HG02571 (cell line): ENCODE results near the gene B4GALT5.
"Not testable (repeated sequence)": the region's sequence is repeated elsewhere in the genome, so short reads cannot be mapped to it uniquely, and the experiment has no call there.

Experiments used
- ATAC-seq: cut with Tn5 transposase; IDR thresholded peaks from one replicate; pipeline ENCODE4 v1.9.1; 2021; ENCODE audit warnings: mild to moderate bottlenecking, moderate library complexity; ENCODE audit not compliant: unreplicated experiment

B4GALT5 gene

GRCh38 chr20:49682278-49682677, 31.4 kb downstream of the B4GALT5 start:
- no peak for ATAC-seq

DNA sequence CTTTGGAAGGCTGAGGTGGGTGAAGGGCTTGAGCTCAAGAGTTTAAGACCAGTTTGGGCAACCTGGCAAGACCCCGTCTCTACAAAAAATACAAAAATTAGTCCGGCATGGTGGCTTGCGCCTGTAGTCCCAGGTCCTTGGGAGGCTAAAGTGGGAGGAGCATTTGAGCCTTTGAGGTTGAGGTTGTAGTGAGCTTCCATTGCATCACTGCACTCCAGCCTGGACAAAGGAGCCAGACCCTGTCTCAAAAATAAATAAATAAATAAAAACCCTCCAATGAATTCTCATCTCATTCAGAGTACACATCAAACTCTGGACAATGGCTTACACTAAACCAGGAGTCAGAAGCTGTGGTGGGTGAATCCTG, 31.8 kb downstream of the B4GALT5 start:
- ATAC-seq = no peak

DNA sequence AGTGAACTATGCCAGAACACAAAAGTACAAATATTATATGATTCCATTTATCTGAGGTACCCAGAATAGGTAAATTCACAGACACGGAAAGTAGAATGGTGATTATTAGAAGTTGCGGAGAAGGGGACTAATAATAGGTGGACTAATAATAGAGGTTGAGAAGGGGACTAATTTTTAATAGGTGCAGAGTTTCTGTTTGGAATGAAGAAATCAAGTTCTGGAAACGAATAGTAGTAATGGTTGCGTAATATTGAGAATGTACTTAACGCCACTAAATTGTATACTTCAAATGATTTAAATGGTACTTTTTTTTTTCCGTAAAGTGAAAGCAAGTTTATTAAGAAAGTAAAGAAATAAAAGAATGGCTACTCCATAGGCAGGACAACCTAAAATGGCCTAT, 33.2 kb downstream of the B4GALT5 start:
- no peak for ATAC-seq

DNA sequence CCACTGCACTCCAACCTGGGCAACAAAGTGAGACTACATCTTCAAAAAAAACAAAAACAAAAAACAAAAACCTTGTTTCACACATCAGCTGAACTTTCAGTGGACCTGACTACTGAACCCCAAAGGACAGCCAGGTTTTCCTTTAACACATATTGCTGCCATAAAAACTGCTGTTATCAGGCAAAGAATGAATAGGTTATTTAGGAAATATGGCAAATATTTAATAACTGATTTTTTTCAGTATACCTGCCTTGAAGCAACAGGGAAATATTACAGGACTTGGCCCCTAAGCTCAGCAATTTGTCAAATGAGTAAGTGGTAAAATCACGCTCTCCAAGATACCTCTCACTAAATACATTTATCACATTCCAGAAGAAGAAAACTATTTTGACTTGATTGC, 34.0 kb downstream of the B4GALT5 start:
- ATAC-seq = no peak

GRCh38 chr20:49677777-49678758, 35.6 kb downstream of the B4GALT5 start:
- ATAC-seq = no peak

DNA sequence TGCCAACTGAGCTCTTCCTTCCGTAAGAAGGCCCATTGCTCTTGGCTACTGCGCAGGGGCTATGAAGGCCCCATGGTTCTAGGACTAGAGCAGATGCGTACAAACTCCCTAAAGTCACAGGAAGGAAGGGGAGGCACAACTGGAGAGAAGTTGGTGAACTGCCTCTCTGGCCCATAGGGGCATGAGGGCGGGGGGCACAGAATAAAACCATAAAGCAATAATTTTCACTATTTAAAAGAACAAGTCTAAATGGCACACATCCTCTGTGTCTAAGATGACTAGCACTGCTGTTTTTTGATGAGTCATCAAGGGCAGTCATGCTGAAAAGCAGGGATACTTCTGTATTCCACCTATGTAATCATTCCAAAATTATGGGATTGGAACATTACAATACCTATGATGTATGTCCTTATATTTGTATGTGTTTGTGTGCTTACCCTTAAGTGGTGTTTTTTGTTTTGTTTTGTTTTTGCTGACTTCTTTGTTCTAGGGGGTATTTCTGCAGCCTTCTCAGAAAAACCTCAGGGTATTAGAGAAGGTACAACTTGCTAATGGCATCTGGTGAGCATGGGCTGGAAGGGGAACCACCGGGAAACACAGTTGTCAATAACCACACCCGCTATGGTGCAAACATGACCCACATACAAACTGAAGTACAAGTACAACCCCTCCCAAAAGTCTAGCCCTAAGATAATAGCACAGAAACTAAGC, 36.9 kb downstream of the B4GALT5 start:
- peak; percentile 49 for ATAC-seq

DNA sequence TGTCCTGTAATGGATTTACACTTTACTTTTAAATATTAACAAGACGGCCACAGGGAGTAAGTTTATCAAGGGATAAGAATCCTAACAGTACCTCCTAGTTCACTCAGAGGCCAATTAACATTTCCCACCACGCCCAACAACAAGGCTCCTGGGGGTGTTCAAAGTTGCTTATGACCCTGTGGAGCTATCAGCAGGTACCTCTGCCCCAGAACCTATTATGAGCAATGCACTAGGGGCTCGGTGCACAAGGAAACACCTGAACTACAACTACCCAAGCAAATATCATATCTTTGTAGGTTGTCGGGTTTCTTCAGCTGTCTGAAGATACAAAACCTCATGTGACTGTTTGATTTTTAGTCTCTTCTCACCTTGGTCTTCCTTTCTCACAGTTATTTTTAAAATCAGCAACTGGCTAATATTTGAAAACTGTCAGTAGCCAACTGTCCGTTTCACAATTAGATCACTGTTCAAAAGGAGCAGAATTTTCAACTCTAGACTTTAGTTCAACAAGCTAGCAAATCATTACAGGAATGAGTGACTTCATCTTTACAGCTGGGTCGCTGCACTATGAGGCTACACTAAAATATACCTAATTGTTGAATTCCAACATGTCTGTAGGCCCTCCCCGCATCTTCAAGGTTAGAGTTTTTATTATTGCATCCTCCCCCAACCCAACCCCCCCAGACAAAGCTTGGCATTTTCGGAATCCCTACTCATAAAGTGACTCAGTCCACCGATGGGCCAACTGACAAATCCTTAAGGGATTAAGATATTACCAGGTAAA, 38.1 kb downstream of the B4GALT5 start:
- ATAC-seq = peak; percentile 36

- ATAC-seq = no peak
Measured at GRCh38 chr20:49674383-49675352, 39.0 kb downstream of the B4GALT5 start.

DNA sequence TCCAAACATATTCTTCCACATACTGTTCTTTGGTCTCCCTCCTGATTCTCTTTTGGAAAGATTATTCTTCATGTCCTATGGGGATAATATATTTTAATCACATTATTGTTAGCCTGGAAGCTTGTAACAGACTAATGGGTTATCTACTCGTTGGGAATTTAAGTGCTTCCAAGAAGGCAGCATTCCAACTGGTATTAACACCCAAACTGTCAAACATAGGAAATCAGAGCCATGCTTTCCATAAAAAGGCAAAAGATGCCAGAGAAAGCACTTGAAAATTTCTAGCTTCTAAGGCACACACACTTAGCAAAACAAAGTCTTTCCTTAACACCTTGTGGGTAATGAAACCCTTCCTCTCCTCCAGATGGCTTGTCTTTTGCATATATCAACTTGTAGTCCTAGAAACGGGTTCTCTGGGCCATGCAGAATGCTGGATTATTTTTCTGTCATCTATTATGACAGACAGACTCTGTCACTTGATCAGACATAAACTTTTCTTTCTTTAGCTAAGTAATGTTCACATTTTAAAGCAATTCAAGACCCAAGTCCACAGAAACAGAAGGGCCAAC, 41.5 kb downstream of the B4GALT5 start:
- ATAC-seq = no peak

DNA sequence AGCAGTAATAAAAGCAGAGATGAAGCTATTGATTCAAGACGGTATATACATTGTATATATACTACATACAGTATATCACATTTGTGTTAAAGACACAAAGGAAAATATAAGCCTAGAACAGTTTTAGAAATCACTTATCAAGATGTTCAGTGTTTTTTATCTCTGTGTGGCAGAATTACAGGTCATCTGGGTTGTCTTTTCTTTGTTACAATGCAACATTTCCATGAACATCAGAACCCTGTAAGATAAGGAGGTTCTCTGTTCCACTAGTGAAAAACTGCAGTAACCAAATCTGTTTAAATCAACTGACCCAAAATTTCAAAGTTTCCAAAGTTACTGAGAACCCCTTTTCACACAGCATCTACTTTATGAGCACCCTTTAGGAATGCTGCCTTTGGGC, 42.2 kb downstream of the B4GALT5 start:
- no peak for ATAC-seq

- ATAC-seq = peak; percentile 62
Measured at GRCh38 chr20:49669601-49670189, 44.0 kb downstream of the B4GALT5 start.

DNA sequence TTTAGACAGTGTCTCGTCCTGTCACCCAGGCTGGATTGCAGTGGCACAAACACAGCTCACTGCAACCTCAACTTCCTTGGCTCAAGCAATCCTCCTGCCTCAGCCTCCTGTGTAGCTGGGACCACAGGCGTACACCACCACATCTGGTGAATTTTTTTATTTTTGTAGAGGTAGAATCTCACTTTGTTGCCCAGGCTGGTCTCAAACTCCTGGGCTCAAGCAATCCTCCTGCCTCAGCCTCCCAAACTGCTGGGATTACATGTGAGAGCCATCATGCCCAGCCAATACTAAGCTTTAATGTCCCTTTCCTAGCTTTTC, 44.8 kb downstream of the B4GALT5 start:
- ATAC-seq = not testable (repeated sequence)

DNA sequence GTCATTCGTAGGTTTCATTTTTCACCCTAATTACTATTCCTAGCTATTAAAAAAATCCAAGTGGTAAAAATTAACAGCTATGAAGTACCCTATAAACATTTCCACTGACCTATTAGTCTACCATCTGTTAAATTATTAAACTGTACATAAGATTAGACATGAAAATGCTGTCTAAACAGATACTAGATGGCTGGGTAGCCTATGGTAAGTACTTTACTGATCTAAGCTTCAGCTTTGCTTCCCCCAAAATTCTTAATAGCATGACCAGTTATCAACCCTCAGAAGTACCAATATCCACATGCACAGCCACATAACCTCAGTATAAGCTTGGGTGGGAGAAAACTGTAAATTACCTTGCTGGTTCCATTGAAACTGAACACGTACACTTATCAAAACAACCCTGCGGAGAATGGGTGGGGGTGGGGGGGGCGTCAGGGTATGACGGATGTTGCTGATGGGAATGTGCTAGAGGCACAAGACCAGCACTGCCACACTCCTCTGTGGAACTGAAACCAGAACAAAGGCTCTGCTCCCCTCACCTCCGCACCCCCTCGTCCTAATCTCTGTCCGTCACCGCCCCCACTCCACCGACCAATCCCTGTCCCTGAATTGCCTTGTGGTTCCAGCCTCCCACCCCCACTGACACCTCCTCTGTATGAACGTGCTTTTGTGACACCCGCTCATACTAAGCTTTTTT, 45.3 kb downstream of the B4GALT5 start:
- peak; percentile 64 for ATAC-seq

GRCh38 chr20:49666911-49667310, 46.8 kb downstream of the B4GALT5 start:
- ATAC-seq = no peak

GRCh38 chr20:49665796-49666195, 47.9 kb downstream of the B4GALT5 start:
- ATAC-seq = no peak

DNA sequence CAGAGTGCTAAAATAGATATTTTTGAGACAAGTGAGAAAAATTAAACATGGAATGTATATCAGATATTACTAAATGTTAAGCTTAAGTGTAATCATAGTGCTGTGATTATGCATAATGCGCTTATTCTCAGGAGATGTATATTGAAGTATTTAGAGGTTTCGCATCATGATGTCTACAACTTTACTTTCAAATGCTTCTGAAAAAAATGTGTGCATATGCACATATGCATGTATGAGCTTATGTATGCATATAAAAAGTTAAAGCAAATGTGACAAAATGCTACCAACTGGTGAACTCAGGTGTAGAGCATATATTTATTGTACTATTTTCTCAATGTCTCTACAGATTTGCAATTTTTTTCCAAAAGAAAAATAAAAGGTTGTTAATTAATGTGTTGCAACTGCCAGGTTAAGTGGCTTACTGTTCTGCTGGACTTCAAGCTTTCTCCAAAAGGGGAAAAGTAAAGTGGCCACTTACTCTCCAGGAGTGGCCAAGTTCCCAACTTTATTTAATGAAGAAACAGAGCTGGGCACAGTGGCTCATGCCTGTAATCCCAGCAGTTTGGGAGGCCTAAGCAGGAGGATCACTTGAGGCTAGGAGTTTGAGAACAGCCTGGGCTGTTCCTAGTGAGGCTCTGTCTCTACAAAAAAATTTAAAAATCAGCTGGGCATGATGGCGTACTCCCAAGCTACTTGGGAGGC, 48.9 kb downstream of the B4GALT5 start:
- ATAC-seq = no peak

GRCh38 chr20:49663112-49663511, 50.6 kb downstream of the B4GALT5 start:
- no peak for ATAC-seq

DNA sequence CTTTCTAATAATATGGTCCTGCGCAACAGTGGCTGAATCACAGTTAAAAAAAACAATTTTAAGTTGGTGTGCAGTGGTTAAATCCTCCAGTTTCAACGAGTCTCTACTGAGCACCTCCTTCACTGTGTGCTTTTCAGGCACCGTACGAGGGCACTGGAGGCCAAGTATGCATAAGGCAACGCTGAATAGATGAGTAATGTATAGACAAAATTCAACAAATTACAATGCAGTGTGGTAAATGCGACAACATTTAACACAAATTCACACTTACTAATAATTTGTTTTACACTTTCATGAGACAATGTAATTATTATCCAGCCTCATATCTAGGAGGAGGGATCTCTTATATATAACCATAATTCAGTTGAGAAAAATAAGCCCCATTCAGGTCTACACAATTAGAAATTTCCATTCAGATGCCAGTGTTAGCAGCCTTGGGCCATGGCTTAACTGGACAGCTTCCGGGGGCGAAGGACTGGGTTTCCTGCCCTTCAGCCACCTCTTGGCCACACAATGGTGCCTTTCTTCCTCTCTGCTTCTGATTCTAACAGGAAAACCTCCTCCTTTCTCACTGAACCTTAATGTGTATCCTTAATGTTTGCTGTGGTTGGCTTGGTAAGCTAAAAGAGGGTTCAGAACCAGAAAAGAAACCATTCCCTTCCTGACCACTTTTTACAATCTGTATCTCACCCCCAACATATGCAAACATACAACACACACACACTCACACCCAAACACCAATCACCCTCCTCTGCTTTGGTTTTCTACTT, 51.9 kb downstream of the B4GALT5 start:
- no peak for ATAC-seq
